Esophagus (tissue), 2 donors: ENCODE data around the gene PPP1R9B. TPM values are rescaled to one million over a fixed set of nuclear protein-coding genes. Genes with fewer than 3 reads are reported as not detected.

ENCODE experiments used
- H3K27ac ChIP-seq, 2 donors: one replicate each; pipeline ENCODE4 v1.5.1; 2013; ENCODE audit warnings: low read depth in 2 of 2, mild to moderate bottlenecking in 2 of 2, inconsistent platforms in 1 of 2, low read length in 1 of 2, moderate library complexity in 1 of 2
- H3K27me3 ChIP-seq, 2 donors: one replicate each; pipeline ENCODE4 v1.6.1; 2013; ENCODE audit warnings: low read length in 2 of 2, control low read depth in 1 of 2, mild to moderate bottlenecking in 1 of 2; ENCODE audit not compliant: insufficient read depth in 2 of 2, control insufficient read depth in 1 of 2
- H3K36me3 ChIP-seq, 2 donors: one replicate each; pipeline ENCODE4 v1.6.1; 2013; ENCODE audit warnings: low read length in 1 of 2; ENCODE audit not compliant: control insufficient read depth in 2 of 2, insufficient read depth in 2 of 2
- H3K4me1 ChIP-seq, 2 donors: one replicate each; pipeline ENCODE4 v1.6.1; 2013; ENCODE audit warnings: low read length in 1 of 2; ENCODE audit not compliant: control insufficient read depth in 2 of 2, insufficient read depth in 2 of 2
- H3K4me3 ChIP-seq, 2 donors: one replicate each; pipeline ENCODE4 v1.5.1; 2013; ENCODE audit warnings: low read length in 2 of 2, mild to moderate bottlenecking in 2 of 2, low read depth in 1 of 2, moderate library complexity in 1 of 2
- H3K9me3 ChIP-seq, 2 donors: one replicate each; pipeline ENCODE4 v1.6.1; 2013; ENCODE audit warnings: mild to moderate bottlenecking in 2 of 2, low read depth in 1 of 2, low read length in 1 of 2, moderate library complexity in 1 of 2; ENCODE audit not compliant: control insufficient read depth in 2 of 2, insufficient read depth in 1 of 2
- WGBS, 2 donors: extraction: QIAGEN DNeasy Blood & Tissue Kit; methylation state at CpG; one replicate each; pipeline ENCODE4 v1.1.7; 2013; 5-methylcytosine and 5-hydroxymethylcytosine counted together
- polyA plus RNA-seq, 2 donors: library from polyadenylated mRNA; stranded (reverse); fragments of 200-250 nt; gene quantifications; one replicate each; pipeline ENCODE4 v1.2.3, GENCODE V29; 2013
- donor health status: healthy with polysubstance abuse.
- donor health status: Bipolar disorder and iron deficiency.

Gene PPP1R9B
- polyA plus RNA-seq, 2 donors, result 15.4 to 31.3 TPM

DNA sequence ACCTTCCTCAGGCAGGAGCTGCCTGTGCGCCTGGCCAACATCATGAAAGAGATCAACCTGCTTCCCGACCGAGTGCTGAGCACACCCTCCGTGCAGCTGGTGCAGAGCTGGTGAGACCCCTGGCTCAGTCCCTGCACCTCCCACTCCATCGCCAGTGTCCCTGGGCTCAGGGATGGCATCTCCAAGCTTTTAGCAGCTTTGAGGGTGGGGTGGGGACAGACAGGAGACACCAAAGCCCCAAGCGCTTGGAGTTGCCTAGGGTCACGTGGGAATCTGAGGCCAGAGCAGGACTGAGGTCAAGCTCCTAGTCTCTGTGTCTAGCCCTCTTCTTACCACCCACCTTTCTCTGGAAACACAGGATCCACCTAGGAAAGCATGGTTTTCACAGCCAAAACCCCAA, 53.0 kb downstream of the PPP1R9B start:
- Histone ChIP-seq H3K4me3 (no peak overlapping the region), H3K9me3 (no peaks in the 10 kb centered on the region), H3K4me1 (peaks cover 20 to 33% of the 10 kb centered on the region in 2 donors), H3K27ac (no peak overlapping the region), H3K36me3 (peaks cover 2 to 9% of the 10 kb centered on the region in 2 donors), H3K27me3 (no peaks in the 10 kb centered on the region)
- 72 to 76% methylated on average over 7 of the region's 7 CpGs for WGBS, 2 donors

DNA sequence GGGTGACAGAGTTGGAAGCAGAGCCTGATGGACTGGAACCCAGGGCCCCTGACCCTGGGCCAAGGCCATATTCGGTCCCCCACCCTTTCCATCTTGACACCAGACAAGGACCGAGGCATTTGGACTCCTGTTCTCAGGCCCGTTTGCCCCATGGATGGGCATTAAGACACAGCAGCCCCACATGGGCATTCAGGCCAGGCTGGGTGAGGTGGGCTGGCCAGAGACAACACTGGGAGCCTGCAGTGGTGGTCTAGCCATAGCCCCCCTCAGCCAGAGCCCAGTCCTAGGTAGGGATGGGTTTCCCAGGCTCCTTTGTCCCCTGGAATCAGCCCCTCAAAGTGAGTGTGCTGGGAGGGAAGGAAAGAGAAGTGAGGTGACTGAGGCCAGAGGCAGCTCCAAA, 53.7 kb downstream of the PPP1R9B start:
- H3K4me1 ChIP-seq, result peaks cover 14 to 26% of the 10 kb centered on the region in 2 donors
- H3K27me3 ChIP-seq, result no peaks in the 10 kb centered on the region
- H3K9me3 ChIP-seq, result no peaks in the 10 kb centered on the region
- peaks cover 2 to 9% of the 10 kb centered on the region in 2 donors for H3K36me3 ChIP-seq
- no peak overlapping the region for H3K4me3 ChIP-seq
- WGBS, 2 donors, result 58 to 81% methylated on average over 3 of the region's 3 CpGs
- no peak overlapping the region for H3K27ac ChIP-seq

GRCh38 chr17:50096092-50096491, 54.4 kb downstream of the PPP1R9B start:
- 18 to 23% methylated on average over 6 of the region's 6 CpGs for WGBS, 2 donors

GRCh38 chr17:50095626-50096037, 54.8 kb downstream of the PPP1R9B start:
- Histone ChIP-seq H3K9me3 (no peaks in the 10 kb centered on the region), H3K27me3 (no peaks in the 10 kb centered on the region), H3K4me1 (peaks cover 8 to 16% of the 10 kb centered on the region in 2 donors), H3K4me3 (peak overlapping the region; percentile 81 to 83), H3K27ac (peak overlapping the region; percentile 65 to 77), H3K36me3 (peaks cover 2 to 9% of the 10 kb centered on the region in 2 donors)
- 1% methylated on average over 12 of the region's 12 CpGs for WGBS, 2 donors

More at GRCh38 chr17:50096092-50096491, 54.4 kb downstream of the PPP1R9B start:
- Histone ChIP-seq H3K27ac (peak overlapping the region; percentile 2 to 65), H3K9me3 (no peaks in the 10 kb centered on the region), H3K4me3 (peak overlapping the region; percentile 81 to 83), H3K36me3 (peaks cover 2 to 9% of the 10 kb centered on the region in 2 donors), H3K27me3 (no peaks in the 10 kb centered on the region), H3K4me1 (peaks cover 8 to 20% of the 10 kb centered on the region in 2 donors)

GRCh38 chr17:50094753-50095619, 55.5 kb downstream of the PPP1R9B start, which contains the start of gene PDK2:
TSS of gene PDK2 (plus strand) at chr17:50095351. CDS start at chr17:50095436, 85 bp downstream.
- peak within 1 kb of the TSS; percentile 77 to 79 for H3K27ac ChIP-seq
- H3K9me3 ChIP-seq, result no peaks in the 10 kb centered on the region
- H3K36me3 ChIP-seq, result peaks cover 0 to 11% of the 10 kb centered on the region in 2 donors
- H3K27me3 ChIP-seq, result no peaks in the 10 kb centered on the region
- H3K4me3 ChIP-seq, result peak within 1 kb of the TSS; percentile 81 to 83
- H3K4me1 ChIP-seq, result peaks cover 8 to 16% of the 10 kb centered on the region in 2 donors
- 1% methylated on average over 68 of the region's 68 CpGs for whole genome bisulfite sequencing, 2 donors

DNA sequence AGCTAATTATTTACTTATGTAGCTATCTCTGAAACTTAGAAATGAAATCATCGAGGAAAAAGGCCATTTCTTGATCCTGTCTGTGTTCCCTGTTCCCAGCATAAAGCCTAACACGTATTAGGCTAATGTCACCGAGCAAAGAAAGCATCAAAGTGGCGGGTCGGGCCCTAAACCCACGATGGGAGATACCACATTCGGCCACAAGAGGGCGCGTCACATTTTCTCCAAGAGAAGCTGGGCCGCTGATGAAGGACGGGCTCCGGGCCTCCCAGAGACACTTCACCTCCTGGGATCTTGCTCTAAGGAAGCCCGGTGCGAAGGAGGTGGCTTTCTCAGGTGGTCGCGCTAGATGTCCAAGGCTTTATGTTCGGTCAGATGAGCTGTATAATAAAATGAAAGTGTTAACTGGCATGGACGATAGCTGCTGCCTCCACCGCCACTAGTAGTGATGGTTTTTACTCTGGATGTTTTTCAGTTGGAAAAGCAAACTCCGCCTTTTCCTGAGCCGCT, 56.2 kb downstream of the PPP1R9B start:
- peaks cover 8 to 16% of the 10 kb centered on the region in 2 donors for H3K4me1 ChIP-seq
- 0% methylated on average over 21 of the region's 21 CpGs for whole genome bisulfite sequencing, 2 donors
- peak overlapping the region; percentile 81 to 83 for H3K4me3 ChIP-seq
- no peaks in the 10 kb centered on the region for H3K27me3 ChIP-seq
- H3K9me3 ChIP-seq, result no peaks in the 10 kb centered on the region
- H3K36me3 ChIP-seq, result peaks cover 5 to 18% of the 10 kb centered on the region in 2 donors
- peak overlapping the region; percentile 76 to 79 for H3K27ac ChIP-seq

GRCh38 chr17:50093807-50094206, 56.7 kb downstream of the PPP1R9B start:
- no peak overlapping the region for H3K4me3 ChIP-seq
- no peaks in the 10 kb centered on the region for H3K27me3 ChIP-seq
- H3K27ac ChIP-seq, result no peak overlapping the region
- WGBS, 2 donors, result 19 to 26% methylated on average over 3 of the region's 3 CpGs
- peaks cover 9 to 21% of the 10 kb centered on the region in 2 donors for H3K36me3 ChIP-seq
- H3K4me1 ChIP-seq, result peaks cover 8 to 13% of the 10 kb centered on the region in 2 donors
- H3K9me3 ChIP-seq, result no peaks in the 10 kb centered on the region

- Histone ChIP-seq H3K9me3 (no peaks in the 10 kb centered on the region), H3K27me3 (no peaks in the 10 kb centered on the region), H3K4me1 (peaks cover 8 to 11% of the 10 kb centered on the region in 2 donors), H3K36me3 (peaks cover 9 to 21% of the 10 kb centered on the region in 2 donors), H3K27ac (no peak overlapping the region), H3K4me3 (no peak overlapping the region)
- WGBS, 2 donors, result 77 to 80% methylated on average over 3 of the region's 3 CpGs
These were observed 57.2 kb downstream of the PPP1R9B start for GRCh38 chr17:50093246-50093645.

DNA sequence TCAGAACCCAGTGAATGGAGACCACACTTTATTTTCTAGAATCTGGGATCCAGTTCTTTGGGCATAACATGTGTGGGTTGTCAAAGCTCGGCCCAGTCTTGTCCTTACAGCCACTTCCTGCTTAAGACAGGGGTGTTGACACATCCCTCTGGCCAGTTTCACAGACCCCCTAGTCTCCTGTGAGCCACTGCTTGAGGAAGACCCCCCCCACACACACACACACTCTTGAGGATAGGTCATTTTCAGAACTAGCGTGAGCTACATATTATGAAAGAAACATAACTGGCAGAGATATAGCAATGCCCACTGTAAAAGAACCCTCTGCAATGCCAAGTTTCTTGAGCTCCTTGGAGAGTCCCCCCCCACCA, 58.6 kb downstream of the PPP1R9B start:
- H3K27me3 ChIP-seq, result no peaks in the 10 kb centered on the region
- H3K27ac ChIP-seq, result no peak overlapping the region
- H3K4me1 ChIP-seq, result peaks cover 8 to 11% of the 10 kb centered on the region in 2 donors
- 62 to 80% methylated on average over 2 of the region's 2 CpGs for WGBS, 2 donors
- H3K4me3 ChIP-seq, result no peak overlapping the region
- peaks cover 9 to 21% of the 10 kb centered on the region in 2 donors for H3K36me3 ChIP-seq
- H3K9me3 ChIP-seq, result no peaks in the 10 kb centered on the region
